Raji (cell line): ENCODE results near the gene SIAH3.

ENCODE experiments used
- POLR2A ChIP-seq: IDR thresholded peaks from 2 replicates; pipeline ENCODE4 v1.6.1; 2011; ENCODE audit warnings: low read depth, low read length, control low read depth; ENCODE audit not compliant: insufficient read depth

The SIAH3 gene

DNA sequence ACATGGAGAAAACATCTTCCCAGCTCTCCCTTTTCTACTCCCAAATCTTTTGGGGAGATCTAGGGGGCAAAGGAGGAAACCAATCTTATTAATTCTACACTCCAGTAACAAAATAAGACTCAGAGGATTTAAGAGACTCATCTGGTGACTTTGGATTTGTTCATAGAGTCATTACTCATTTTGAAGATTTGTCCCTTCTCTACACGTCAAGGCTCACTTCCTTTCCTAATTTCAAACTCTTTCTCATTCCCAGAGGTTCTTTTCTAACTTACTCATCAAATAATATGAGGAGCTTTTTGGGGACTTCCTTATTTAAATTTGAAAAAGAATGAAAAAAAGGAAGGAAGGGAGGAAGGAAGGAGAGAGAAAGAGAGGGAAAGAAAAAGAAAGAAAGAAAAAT is 14.4 kb downstream of the SIAH3 start:
- TF ChIP-seq POLR2A: no peak

DNA sequence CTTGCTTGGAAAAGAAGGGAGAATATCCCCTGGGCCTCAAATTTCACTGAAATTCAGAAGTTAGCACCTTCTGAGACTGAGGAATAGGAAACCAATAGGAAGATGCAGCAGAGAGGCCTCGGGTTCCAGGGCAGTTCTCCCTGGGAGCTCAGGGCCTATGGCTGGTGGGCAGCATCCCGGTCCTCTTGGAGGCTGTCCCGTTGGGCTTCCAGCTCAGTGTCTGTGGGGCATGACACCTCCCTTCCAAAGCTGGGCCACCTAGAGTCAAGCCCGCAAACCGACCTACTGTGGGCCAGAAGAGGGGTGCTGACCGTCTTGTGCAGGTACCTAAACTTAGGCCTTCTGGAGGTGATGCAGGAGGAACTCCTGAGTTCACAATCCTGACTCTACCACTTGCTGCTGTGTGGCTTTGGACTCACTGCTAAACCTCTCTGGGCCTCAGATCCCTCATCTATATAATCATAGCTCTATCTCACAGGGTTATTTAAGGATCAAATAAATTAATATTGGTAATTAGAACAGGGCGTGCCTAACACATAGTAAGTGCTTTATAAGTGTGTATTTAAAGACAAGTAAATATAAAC is 17.1 kb downstream of the SIAH3 start:
- no peak for TF ChIP-seq POLR2A

DNA sequence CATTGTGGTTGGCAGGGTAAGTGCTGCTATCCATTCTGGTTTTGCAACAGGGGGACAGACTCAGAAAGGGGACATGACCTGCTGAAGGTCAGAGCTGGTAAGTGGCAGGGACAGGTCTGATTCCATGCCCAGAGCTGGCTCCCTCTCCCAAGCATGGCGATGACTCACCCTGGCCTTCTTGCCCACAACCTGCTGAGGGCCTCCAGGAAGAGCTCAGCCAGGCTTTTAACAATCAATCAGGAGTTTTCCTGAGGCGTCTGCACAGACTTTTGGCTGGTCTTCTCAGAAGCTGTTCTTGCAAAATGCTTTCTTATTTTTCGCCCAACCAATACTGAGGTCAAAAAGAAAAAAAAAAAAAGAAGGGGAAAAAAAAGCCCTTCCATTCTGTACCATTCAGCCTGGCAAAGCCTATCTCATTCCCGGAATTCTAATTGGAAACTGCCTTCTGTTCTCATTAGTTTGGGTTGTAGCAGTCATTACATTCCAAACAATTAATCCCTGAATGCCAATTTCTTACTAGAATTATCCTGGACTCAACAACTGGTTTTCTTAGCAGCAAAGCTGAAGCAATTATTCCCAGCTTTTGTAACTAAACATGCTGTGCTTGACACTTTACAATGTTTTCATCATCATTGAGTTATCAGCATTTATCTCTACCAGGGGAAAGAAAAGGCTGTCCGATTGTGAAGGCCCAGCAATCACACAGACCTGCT is 17.7 kb downstream of the SIAH3 start:
- no peak for TF ChIP-seq POLR2A

DNA sequence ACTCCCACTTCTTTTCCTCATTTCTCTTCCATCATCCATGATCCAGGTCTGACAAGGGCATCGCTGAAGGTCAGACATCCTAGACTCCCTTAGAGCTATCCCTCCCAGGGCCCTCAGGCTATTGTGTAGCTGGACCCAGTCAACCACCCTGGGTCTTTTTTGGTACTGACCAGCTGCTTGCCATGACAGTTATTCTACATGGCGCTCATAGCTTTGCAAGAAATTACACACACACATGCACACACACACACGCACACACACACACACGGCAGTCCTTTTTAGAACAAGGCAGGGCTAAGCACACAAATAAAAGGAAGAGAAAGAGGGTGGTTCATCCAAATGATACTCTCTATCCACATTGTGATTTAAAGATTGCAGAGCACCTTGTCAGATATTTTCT is 18.3 kb downstream of the SIAH3 start:
- TF ChIP-seq POLR2A: no peak

DNA sequence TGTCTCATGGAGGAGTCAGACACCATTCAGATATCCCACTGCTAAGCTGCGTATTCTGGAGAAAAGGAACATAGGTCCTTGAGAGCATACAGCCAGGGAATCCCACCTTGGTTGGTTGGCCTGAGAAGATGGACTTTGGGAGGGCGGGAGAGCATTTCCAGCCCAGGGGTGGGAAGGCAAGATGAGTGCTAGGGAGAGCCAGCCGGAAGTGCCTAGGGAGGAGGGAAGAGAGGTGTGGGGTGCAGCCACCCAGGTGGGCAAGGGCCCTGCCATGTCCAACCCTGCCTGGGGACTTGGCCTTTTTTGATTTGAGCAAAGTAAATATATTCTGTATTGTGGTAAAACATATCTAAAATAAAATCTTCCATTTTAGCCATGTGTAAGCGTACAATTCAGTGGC is 19.7 kb downstream of the SIAH3 start:
- TF ChIP-seq POLR2A: no peak

DNA sequence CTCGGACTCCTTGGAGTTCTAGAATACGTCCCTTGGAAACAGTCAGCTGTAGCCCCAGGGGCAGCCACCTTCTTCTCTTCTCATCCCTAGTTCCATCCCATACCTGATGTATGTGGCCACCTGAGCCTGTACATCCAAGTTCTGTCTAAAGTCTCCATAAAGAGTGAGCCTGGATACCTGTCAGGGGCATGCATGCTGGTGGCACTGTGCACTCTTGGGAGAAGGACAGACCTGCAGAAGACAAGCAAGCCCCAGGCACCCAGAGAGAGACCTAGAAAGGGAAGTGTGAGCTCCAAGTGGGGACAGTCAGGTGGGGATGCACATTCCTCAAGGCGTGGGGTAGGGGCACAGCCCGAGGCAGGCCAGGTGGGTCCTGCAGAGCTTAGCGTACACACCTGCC is 21.4 kb downstream of the SIAH3 start:
- TF ChIP-seq POLR2A: no peak

DNA sequence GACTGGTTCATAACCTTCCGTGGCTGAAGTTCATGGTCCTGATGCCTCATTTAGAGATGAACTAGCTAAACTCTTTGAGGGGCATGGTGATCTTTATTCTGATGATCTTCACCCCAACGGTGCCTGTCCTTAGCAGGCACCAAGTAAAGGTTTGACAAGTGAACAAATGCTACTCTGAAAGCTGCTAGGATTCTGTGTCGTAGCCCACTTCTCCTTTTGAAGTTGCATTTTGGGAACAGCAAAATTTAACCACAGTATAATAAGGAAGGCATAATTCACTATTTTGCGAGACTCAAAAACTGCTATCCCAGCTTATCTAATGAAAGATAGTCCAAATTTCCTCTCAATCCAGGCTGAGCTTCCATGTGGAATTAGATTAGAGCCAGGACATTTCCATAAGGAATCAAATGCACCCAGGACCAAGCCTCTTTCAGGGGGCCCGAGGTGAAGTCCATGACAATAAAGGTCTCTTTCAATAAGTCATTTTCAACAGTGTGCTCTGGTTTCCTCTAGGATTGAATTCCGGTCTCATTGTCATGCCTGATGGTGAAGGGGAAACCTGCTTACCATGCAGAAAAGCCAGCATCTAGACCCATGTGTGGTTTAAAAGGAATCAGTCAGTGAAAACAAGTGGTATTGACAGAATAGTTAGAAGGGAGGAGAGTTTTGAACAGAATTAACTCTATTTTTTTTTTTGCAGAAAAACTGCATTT is 23.1 kb downstream of the SIAH3 start:
- TF ChIP-seq POLR2A: no peak

DNA sequence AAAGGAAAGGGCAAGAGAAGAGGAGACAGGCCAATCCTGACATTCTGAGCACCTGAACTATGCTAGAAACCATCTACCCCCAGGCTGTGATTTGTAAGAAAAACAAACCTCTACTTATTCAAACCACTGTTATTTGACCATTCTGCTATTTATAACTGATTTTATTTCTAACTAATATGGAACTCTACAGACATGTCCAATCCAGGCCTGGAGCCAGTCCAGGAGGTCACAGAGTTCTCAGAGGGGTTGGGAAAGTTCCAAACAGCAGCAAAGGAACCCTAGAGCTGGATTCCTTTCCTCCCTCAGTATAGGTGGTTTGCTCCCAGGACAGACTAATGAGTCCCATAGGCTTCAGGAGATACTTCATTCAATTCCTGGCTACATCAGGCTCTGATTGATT is 24.2 kb downstream of the SIAH3 start:
- TF ChIP-seq POLR2A: no peak

DNA sequence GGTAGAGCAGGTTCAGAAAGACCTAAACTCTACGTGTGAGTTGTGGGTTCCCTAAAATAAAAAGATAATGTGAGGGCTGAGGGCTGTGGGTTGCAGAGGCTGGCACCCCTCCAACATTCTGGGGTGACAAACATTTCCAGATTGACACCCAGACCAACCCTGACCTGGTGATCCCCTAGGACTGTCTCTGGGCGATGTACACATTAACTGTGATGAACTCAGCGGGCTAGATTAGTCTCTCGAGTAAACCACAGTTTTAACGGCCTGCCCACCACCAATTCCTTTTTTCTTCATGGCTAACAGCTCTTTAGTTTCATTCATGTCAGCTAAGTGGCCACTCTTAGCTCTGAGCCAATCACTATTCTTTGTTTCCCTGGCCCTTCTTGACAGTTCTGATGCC is 24.8 kb downstream of the SIAH3 start:
- TF ChIP-seq POLR2A: no peak

DNA sequence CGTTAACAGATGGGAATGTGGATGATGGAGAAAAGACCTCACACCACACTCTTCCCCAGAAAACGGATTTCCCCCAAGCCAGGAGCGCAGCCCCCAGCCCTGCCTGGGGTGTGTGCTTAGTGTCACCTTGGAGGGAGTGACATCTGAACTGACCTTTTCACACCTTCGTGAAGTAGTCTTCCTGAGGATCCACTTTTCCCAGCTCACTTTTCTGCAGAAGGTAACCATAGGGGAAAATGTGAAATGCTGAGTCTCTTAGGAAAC is 26.2 kb downstream of the SIAH3 start:
- TF ChIP-seq POLR2A: no peak

DNA sequence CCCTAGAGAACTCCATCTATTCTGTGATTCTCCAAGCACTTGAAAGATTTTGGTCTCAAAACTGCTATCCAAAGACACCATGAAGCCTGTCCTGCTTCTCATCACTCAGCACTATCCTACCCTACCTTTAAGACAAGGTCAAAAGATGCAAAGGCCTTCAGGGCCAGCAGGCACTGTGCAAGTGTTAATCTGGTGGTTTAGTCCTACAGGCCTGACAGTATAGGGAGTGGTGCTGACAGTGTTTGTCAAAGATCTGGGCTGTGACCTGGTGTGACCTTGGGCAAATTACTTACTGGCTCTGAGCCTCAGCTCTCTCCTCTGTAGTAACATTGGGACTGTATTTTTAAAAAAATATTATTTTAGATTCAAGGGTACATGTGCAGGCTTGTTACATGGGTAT is 28.0 kb downstream of the SIAH3 start:
- no peak for TF ChIP-seq POLR2A

DNA sequence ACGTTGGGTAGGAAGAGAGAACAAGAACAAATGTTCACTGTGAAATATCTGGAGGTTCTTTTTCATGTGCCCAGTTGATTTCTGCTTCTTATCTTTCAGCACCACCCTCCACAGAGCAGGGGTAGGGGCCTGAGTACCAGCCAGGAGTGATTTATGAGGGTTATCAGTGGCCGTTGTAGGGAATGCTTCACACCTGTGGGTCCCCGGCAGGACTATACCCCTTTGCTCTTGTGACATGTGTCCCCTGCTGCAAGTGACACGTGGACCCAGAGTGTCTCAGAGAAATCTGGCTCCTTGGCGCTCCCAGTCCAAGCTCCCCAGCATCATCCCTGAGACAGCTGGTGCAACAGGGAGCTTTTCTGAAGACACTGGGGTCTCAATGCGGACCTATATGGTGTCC is 29.7 kb downstream of the SIAH3 start:
- no peak for TF ChIP-seq POLR2A

DNA sequence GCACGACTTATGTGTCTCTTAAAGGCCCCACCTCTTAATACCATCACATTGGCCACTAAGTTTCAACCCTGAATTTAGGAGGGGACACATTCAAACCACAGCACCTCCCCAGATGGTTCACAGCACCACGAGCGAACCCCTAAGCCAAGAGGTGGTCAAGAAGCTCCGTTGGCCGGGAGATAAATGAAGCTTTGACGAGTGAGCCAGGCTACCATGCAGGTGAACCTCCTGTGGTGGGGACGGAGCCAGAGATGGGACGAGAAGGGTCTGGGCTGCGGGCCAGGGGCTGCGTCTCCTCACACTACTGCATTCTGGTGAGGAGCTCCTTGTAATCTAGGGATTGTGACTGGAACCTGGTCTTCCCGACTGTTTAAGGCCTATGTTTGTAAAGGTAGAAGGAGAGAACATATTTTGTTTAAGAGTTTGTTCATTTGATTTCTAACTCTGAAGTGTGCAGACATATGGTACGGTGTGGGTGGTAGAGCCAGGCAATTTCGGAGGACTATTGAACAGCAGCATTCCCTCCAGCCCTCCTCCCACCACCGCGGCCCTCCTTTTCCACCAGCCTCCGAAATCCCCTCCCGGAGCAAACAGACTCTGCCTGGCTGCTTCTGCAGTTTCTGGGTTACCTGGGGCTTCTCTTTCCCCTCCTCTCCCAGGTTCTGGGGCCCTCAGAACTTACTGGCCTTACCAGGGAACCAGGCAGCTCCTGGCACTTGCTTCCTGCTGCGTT is 31.3 kb downstream of the SIAH3 start:
- TF ChIP-seq POLR2A: no peak

DNA sequence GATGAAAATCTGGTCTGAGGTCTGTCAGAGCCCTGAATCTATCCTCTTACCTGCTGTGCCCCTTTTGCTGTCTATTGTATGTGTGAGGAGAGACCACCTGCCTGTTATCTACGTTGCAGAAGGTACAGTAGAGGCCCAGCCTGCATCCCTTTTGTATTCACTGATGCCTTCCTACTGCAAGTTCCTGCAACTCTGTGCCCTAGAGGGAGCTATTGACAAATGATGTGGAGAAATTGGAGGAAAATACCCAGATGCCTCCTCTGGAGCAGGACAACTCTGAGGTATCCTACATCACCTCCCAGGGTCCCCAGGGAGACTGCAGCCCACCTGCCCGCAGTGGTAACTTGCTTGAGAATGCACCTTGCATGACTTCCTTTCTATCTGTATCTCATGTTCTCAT is 33.7 kb downstream of the SIAH3 start:
- TF ChIP-seq POLR2A: no peak

DNA sequence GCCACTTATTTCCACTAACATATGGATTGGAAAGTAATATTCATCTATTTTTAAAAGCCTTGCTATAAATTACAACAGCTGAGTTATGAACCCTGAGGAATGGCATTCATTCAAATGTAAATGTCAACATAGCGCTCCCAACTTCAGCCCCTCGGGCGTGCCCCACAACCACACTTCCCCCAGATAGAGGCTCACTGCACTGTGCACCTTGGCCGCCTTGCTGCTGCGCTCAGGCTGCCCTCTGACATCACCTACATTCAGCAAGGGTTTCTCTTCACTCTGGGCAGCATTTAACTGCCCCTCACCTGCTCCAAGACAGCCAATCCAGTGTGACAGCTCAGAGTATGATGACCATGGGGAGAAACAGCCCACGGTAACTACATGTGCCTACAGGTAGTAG is 35.1 kb downstream of the SIAH3 start:
- no peak for TF ChIP-seq POLR2A
